GM18505 (cell line): ENCODE results near the gene CSKMT.
A peak's percentile ranks its signal among the peaks of the same experiment; 100 is the strongest.
"Not testable (repeated sequence)": the region's sequence is repeated elsewhere in the genome, so short reads cannot be mapped to it uniquely, and the experiment has no call there.

Source experiments
- ATAC-seq: cut with Tn5 transposase; IDR thresholded peaks from one replicate; pipeline ENCODE4 v1.9.1; 2021; ENCODE audit not compliant: unreplicated experiment
- POLR2A ChIP-seq: IDR thresholded peaks from 4 replicates; pipeline ENCODE4 v1.6.1; 2011; ENCODE audit warnings: borderline replicate concordance; ENCODE audit not compliant: insufficient read depth, insufficient read length; ENCODE audit errors: extremely low read depth

Gene CSKMT, protein sequence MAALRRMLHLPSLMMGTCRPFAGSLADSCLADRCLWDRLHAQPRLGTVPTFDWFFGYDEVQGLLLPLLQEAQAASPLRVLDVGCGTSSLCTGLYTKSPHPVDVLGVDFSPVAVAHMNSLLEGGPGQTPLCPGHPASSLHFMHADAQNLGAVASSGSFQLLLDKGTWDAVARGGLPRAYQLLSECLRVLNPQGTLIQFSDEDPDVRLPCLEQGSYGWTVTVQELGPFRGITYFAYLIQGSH

DNA sequence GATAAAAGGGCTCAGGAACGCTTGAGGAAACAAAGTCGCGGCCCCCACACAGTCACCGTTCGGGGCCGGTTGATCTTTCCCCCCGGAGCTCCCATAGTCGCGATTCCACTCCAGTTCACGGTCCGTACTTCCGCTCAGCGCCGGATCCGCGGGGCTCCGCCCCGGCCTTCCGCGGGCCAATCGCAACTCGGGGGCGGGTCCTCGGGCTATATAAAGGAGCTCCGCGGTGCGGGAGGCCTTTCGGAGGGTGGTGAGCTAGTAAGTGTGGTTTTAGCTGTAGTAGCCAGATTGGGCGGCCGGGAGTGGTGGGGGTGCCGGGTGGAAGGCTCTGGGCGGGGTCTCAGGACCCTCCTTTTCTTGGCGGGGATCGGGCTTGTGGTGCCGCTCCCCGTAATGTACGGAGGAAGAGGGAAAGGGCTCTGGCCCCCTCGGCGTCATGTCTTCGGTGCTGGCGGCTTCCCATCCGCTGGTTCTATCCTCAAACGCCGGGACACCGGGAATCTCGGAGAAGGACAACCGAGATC is at the start of gene CSKMT, which contains the start of gene C11orf98:
CSKMT (plus strand) TSS at position 238 of the 524 bp plus-strand sequence. CDS start 568 bp downstream, outside the sequence.
C11orf98 (minus strand) TSS at position 136 of the 524 bp plus-strand sequence; CDS start at position 95, 41 bp downstream.
- peak; percentile 76 for ATAC-seq
- TF ChIP-seq POLR2A: peak; percentile 100

DNA sequence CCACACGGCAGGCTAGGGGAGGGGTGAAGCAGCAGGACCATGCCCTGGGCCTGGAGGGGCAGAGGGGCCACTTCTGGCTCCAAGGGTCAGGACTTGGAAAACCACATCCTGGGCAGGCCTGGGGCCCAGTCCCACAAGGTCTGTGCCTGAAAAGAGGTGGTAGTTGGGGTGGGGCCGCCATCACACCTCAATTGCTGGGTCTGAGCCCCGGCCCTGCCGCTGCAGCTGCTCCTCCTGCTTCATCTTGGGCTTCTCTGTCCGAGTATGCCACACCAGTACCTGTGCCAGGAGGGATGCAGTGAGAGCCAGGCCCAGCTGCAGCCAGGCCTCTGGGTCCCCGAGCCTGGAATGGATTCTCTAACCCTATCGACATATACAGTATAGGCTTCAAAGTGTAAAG is 49.6 kb upstream of the CSKMT start:
- ATAC-seq: no peak

DNA sequence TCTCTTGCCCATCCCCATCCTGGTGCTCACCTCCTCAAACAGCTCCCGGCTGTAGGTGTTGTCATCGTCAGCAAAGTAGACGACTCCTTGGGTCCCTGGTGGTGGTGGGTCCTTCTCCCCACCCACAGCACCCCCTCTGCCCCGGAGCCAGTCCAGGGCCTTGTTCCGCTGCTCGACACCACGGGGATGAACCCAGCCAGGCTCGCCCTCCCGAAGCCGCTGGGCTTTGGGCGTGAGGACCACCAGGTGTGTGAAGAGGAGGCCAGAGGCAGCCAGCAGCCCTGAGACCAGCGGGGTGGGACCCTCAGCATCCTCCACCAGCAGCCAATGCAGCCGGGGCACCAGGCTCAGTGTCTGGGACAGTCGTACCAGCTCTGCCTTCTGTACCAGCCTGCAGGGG is 48.2 kb upstream of the CSKMT start:
- ATAC-seq: not testable (repeated sequence)

More for the DNA sequence above, 49.6 kb upstream of the CSKMT start:
- no peak for TF ChIP-seq POLR2A

DNA sequence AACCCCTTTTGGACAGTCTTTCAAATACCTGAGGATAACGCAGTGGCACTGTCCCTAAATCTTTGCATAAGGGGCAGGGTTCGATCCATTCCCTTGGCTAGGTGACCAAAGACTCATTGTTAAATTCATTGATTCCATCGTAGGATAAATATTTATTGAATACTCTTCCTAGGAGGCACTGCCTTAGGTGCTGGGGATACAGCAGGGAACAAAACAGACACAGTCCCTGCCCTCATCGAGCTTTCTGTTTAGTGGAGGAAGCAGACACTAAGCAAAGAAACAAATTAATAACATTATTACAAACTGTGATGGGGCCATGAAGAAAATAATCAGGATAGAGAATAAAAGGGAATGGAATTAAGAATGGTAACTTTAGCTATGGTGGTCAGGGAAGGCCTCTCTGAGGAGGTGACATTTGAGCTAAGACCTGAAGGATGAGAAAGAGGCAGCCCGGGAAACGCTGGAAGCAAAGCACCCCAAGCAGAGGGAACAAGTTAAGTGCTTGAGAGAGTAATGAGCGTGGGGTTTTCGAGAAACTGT is 44.0 kb upstream of the CSKMT start:
- no peak for TF ChIP-seq POLR2A
- ATAC-seq: no peak

DNA sequence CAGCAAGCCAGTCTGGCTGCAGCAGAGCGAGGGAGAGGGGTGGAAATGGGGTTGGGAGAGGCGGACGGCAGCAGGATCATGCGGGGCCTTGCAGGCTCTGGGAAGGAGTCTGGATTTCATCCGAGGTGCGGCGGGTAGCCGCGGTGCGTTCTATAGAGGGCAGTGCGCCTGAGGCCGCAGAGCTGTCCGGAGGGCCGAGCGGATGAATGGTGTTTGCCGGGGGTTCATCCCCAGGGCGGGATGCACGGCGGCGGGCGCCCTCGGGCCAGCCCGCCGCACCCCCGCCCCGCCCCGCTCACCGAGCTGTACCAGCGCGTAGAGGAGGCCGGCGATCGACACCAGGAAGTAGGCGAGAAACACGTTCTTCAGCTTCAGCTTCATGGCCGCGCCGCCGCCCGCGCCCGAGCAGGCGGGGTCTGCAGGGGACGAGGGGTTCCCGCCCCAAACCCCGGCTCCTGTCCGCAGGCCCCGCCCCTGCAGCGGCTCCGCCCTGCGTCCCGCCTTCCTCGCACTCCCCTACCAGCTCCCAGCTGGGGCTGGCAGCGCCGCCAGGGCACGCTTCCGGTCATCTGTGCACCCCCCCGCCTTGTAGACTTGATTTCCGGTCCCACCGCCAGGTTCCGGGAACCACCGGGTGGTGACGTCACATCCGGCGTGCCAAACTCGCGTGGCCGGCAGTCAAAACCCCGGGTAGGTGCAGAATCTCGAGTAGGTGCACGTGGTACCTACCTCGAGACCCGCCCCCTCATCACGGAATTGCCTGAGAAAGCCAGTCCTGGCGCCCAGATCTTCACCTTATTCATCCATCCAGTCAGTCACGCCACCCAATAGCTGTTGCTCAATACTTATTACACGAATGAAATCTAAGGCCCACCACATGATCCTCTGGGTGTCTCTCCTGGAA is 43.3 kb upstream of the CSKMT start, which contains the start of gene B3GAT3:
B3GAT3 (minus strand) TSS at position 420 of the 904 bp plus-strand sequence; CDS start at position 381, 39 bp downstream.
- TF ChIP-seq POLR2A: peak; percentile 87

DNA sequence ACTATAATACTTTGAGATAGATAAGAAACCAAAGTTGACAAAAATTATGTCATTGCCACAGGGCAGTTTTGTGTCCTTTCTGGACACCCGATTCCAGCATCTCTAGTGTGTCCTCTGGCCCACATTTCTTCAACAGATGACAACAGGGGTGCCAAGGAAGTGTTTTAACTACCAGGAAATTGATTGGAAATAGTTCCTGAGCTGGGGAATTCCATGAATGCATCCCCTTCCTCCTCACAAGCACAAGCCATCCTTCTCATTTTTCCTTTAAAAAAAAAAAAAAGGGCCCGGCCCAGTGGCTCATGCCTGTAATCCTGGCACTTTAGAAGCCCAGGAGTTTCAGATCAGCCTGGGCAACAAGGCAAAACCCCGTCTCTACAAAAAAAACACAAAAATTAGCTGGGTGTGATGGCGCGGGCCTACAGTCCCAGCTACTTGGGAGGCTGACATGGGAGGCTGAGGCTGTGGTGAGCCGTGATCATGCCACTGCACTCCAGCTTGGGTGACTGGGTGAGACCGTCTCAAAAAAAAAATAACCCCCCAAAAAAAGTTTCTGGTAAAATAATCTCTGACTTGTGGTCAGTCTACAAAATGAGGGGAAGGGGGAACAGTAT is 42.5 kb upstream of the CSKMT start:
- no peak for ATAC-seq
- no peak for TF ChIP-seq POLR2A

More for the DNA sequence above, 43.3 kb upstream of the CSKMT start, which contains the start of gene B3GAT3:
- ATAC-seq: peak; percentile 89

DNA sequence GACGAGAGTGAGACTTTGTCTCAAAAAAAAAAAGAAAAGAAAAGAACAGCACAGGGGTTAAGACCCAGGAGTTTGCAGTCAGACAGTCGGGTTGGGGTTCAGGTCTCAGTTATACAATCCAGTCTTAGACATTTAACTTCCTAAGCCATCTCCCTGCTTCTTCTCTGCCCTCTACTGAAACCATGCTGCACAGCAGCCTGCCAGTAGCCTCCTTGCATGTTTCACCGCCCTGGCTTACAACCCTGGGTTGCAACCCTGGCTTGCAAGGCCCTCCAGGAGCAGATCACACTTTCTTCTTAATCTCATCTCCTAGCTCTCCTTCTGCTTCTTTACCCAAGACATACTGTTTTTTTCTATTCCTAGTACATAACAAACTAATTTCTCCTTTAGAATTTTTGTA is 37.4 kb upstream of the CSKMT start:
- no peak for TF ChIP-seq POLR2A
- ATAC-seq: no peak

DNA sequence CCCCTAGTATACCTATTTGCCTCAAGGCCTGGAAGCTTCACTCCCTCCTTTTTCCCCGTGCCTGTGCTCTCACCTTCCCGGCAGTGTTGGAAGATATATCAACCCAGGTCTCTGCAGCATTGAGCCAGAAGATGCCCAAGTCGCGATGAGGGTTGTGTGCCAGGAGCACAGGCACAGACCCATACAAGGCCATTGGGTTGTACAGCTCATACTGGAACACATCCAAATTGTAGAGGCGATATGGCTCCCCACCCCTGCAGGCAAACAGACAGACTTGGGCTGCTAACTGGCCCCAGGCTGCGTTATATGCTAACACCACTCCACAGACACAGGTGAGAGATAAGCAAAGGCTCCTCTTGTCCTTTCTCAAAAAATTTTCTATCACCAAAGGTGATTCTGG is 32.6 kb upstream of the CSKMT start:
- no peak for TF ChIP-seq POLR2A
- no peak for ATAC-seq

DNA sequence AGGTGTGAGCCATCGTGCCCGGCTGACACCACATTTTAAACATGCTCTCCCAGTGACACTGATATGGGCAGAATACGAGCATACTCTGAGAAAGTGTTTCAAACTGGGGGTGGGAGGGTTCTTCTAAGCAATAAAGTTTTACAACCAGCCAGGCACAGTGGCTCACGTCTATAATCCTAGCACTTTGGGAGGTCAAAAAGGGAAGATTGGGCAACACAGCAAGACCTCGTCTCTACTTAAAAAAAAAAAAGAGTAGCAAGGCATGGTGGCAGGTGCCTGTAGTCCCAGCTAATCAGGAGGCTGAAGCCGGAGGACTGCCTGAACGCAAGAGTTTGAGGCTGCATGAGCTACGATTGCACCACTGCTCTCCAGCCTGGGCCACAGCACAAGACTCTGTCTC is 20.9 kb upstream of the CSKMT start:
- TF ChIP-seq POLR2A: no peak
- no peak for ATAC-seq

DNA sequence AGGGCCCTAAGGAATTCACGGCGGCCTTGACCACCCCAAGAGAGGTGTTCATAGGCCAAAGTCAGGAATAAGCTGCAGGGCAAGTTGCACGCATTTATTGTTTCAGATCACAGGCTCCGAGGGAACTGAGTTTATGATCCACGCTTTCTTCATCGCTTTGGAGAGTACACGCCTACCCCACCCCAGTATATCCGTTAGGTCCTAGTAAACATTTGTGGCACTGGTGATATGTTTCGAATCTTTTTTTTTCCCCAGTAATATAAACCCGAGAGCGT is 19.5 kb upstream of the CSKMT start:
- no peak for TF ChIP-seq POLR2A
- ATAC-seq: no peak

DNA sequence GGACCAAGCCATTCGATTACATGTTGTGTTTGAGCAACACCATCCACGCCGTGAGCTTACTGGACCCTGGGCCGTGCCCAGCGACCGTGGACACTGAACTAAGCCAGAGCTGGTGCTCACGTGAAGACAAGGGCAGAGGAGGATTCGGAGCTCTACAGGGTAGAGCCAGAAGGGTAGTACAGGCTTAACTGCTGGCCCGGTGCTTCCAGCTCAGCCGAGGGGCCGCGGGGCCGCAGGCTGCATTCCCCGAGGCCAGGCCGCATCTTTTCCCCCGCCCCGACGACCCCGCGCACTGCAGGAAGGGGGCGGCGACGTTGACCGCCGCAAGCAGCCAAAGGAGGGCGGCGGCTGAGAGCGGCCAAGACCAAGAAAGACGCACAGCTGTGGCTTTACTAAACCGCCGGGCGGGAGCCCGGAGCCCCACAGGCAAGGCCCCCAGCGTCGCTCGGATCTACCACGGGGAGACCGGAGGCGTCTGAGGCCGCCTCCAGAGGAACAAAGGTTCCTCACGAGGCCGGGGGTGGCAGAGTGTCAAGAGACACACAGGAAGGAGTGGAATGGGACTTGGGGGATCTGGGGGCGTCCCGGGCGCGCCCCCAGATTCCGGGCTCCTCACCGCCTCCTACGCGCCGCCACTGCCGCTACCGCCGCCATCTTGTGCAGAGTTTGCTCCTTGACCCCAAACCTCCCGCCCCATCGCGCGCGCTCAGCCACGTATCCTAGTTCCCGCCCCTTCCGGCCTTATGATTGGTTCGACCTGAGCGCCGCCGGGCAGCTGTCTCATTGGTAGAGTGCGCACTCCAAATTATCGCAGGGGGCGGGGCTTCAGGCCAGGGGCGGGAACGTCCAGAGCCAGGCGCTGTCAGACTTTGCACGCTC is 18.9 kb upstream of the CSKMT start, which contains the start of gene GANAB:
GANAB (minus strand) TSS at position 668 of the 879 bp plus-strand sequence; CDS start at position 654, 14 bp downstream.
- peak; percentile 88 for ATAC-seq
- peak; percentile 95 for TF ChIP-seq POLR2A
